HepG2 (cell line): ENCODE data around the gene NPR3. TPM values are rescaled to one million over a fixed set of nuclear protein-coding genes. Genes with fewer than 3 reads are reported as not detected.

ENCODE experiments used
- ATAC-seq: fragments of 200-7000 bp; cut with Tn5 transposase; 3 replicates; pipeline ENCODE4 v1.9.1; 2020; ENCODE audit warnings: mild to moderate bottlenecking, moderate library complexity
- BruUV-seq: library from RNA; stranded (reverse); fragments of 400-500 nt; replicated peaks from 2 replicates; lab custom pipeline; 2021; lab: Mats Ljungman, UMichigan
- CTCF ChIA-PET: fragments of 300-600 bp; formaldehyde crosslinking; extraction: SDS; loops from one replicate; lab custom pipeline; 2021; ENCODE audit warnings: low total read pairs, inconsistent platforms, low intra/inter-chr PET ratio; lab: Yijun Ruan, JAX
- POLR2A ChIA-PET: fragments of 350-600 bp; sonication (Branson Sonifier 250); formaldehyde crosslinking; loops from one replicate; lab custom pipeline; 2020; ENCODE audit warnings: antibody characterized with exemption, inconsistent platforms; lab: Yijun Ruan, JAX
- DNase-seq: peaks from one replicate; pipeline ENCODE4 v3.0.0-alpha.2; 2015; ENCODE audit warnings: low spot score
- FAIRE-seq: peaks from 3 replicates; lab custom pipeline; 2011; peaks lifted over from hg19 to GRCh38; lab: Jason Lieb, UNC
- H2AFZ ChIP-seq: one replicate; pipeline ENCODE4 v1.6.1; 2011; ENCODE audit warnings: low read length, inconsistent platforms
- H3K27ac ChIP-seq: fragments of 300-600 bp; 3 replicates; pipeline ENCODE4 v1.8.0; 2011; ENCODE audit warnings: mixed run types, mild to moderate bottlenecking, mixed read lengths, low read length, inconsistent platforms; ENCODE audit not compliant: insufficient read depth; ENCODE audit errors: extremely low read length
- H3K27me3 ChIP-seq, 2 experiments: fragments of 200-600 bp in 1 of 2; 2 replicates in 1 of 2; 3 replicates in 1 of 2; pipeline versions ENCODE4 v1.6.0 to v1.8.0; 2011; ENCODE audit warnings: low read length in 2 of 2, mild to moderate bottlenecking in 2 of 2, moderate library complexity in 2 of 2, inconsistent platforms in 1 of 2; ENCODE audit not compliant: insufficient read depth in 2 of 2, control insufficient read depth in 1 of 2
- H3K36me3 ChIP-seq, 2 experiments: fragments of 200-600 bp in 1 of 2; replicated peaks in 1 of 2; 2 replicates in 1 of 2; 3 replicates in 1 of 2; pipeline versions ENCODE4 v1.5.1 to v1.8.0; 2011; ENCODE audit warnings: low read length in 2 of 2, inconsistent platforms in 1 of 2; ENCODE audit not compliant: insufficient read depth in 2 of 2, control insufficient read depth in 1 of 2
- H3K4me1 ChIP-seq: 2 replicates; pipeline ENCODE4 v1.5.1; 2012; ENCODE audit warnings: low read length, inconsistent platforms; ENCODE audit not compliant: insufficient read depth
- H3K4me2 ChIP-seq: 2 replicates; pipeline ENCODE4 v1.6.0; 2011; ENCODE audit warnings: low read depth, low read length, inconsistent platforms
- H3K4me3 ChIP-seq, 3 experiments: fragments of 200-600 bp in 1 of 3; sonication (generic), shearing (Covaris generic) in 1 of 3; replicated peaks in 1 of 3; 2 replicates each; pipeline ENCODE4 v1.5.1; 2011 to 2016; ENCODE audit warnings: low read length in 3 of 3, inconsistent platforms in 2 of 3, low read depth in 2 of 3, mild to moderate bottlenecking in 2 of 3, control low read depth in 1 of 3, mixed read lengths in 1 of 3; ENCODE audit not compliant: insufficient read depth in 1 of 3
- H3K79me2 ChIP-seq: one replicate; pipeline ENCODE4 v1.6.1; 2011; ENCODE audit warnings: low read length, inconsistent platforms; ENCODE audit not compliant: insufficient read depth
- H3K9ac ChIP-seq: 2 replicates; pipeline ENCODE4 v1.6.0; 2011; ENCODE audit warnings: mild to moderate bottlenecking, low read depth, low read length, inconsistent platforms; ENCODE audit not compliant: insufficient read depth
- H3K9me3 ChIP-seq: 2 replicates; pipeline ENCODE4 v1.5.1; 2012; ENCODE audit warnings: mild to moderate bottlenecking, low read length
- H4K20me1 ChIP-seq: 2 replicates; pipeline ENCODE4 v1.6.0; 2011; ENCODE audit warnings: inconsistent platforms, mild to moderate bottlenecking, low read length, moderate library complexity; ENCODE audit not compliant: insufficient read depth
- ATF1 ChIP-seq: IDR thresholded peaks from 2 replicates; pipeline ENCODE4 v1.6.1; 2016; ENCODE audit warnings: mild to moderate bottlenecking, control low read depth
- ATF7-NPFF ChIP-seq: sonication (generic); formaldehyde crosslinking; IDR thresholded peaks from 2 replicates; pipeline ENCODE4 v1.8.1; 2023; ENCODE audit warnings: mild to moderate bottlenecking, low read depth, missing genetic modification reagents, moderate library complexity
- CC2D1A ChIP-seq: sonication (generic); formaldehyde crosslinking; IDR thresholded peaks from 2 replicates; pipeline ENCODE4 v1.8.1; 2023; ENCODE audit warnings: mild to moderate bottlenecking, missing genetic modification reagents
- ETS1 ChIP-seq: sonication (generic); formaldehyde crosslinking; IDR thresholded peaks from 2 replicates; pipeline ENCODE4 v1.4.0; 2020; ENCODE audit warnings: missing genetic modification reagents
- GLI4 ChIP-seq: sonication (generic); formaldehyde crosslinking; IDR thresholded peaks from 2 replicates; pipeline ENCODE4 v1.5.1; 2020; ENCODE audit warnings: missing genetic modification reagents, mild to moderate bottlenecking, moderate library complexity, borderline replicate concordance
- GPN1 ChIP-seq: sonication (generic); formaldehyde crosslinking; IDR thresholded peaks from 2 replicates; pipeline ENCODE4 v1.5.1; 2020; ENCODE audit warnings: missing genetic modification reagents, borderline replicate concordance
- KDM1A ChIP-seq: IDR thresholded peaks from 2 replicates; pipeline ENCODE4 v1.6.1; 2016; ENCODE audit warnings: missing compliant biosample characterization
- NCOA2 ChIP-seq: sonication (generic); formaldehyde crosslinking; IDR thresholded peaks from 2 replicates; pipeline ENCODE4 v1.8.0; 2022; ENCODE audit warnings: inconsistent platforms
- REXO4 ChIP-seq: sonication (generic); formaldehyde crosslinking; IDR thresholded peaks from 2 replicates; pipeline ENCODE4 v1.8.0; 2022; ENCODE audit warnings: missing genetic modification reagents, mild to moderate bottlenecking, borderline replicate concordance
- SNAPC2 ChIP-seq: sonication (generic); formaldehyde crosslinking; IDR thresholded peaks from 2 replicates; pipeline ENCODE4 v1.8.1; 2022; ENCODE audit warnings: mild to moderate bottlenecking, missing genetic modification reagents
- SP1 ChIP-seq, 2 experiments: fragments of 450-650 bp in 1 of 2; sonication (generic) in 1 of 2; formaldehyde crosslinking in 1 of 2; IDR thresholded peaks; 2 replicates each; pipeline versions ENCODE4 v1.4.0 to v1.6.1; 2016 to 2020; ENCODE audit warnings: missing genetic modification reagents in 1 of 2
- ZBTB1 ChIP-seq: sonication (generic); formaldehyde crosslinking; IDR thresholded peaks from 2 replicates; pipeline ENCODE4 v1.4.0; 2020; ENCODE audit warnings: missing genetic modification reagents, borderline replicate concordance
- ZNF24 ChIP-seq: fragments of 450-650 bp; IDR thresholded peaks from 2 replicates; pipeline ENCODE4 v1.6.1; 2017; ENCODE audit warnings: antibody characterized with exemption, mild to moderate bottlenecking
- ZNF614 ChIP-seq: IDR thresholded peaks from 2 replicates; pipeline ENCODE4 v1.6.1; 2018; ENCODE audit warnings: missing biosample characterization, missing genetic modification reagents, inconsistent platforms, borderline replicate concordance
- ZNF652 ChIP-seq: IDR thresholded peaks from 2 replicates; pipeline ENCODE4 v1.6.1; 2016; ENCODE audit warnings: low read depth, borderline replicate concordance
- ZNF780A ChIP-seq: sonication (generic); formaldehyde crosslinking; IDR thresholded peaks from 2 replicates; pipeline ENCODE4 v1.8.0; 2022; ENCODE audit warnings: mild to moderate bottlenecking, missing genetic modification reagents, moderate library complexity
- WGBS: methylation state at CpG from one replicate; pipeline ENCODE4 v1.1.6; 2017; ENCODE audit warnings: low lambda C conversion rate; 5-methylcytosine and 5-hydroxymethylcytosine counted together
- in situ Hi-C: cut with HindIII; loops from 2 replicates; pipeline ENCODE4 v1.10.0; 2017; ENCODE audit warnings: low pct_unique_long_range_greater_than_20kb; ENCODE audit not compliant: extremely low pct_ligation_motif_present
- intact Hi-C: fragments of 100-400 bp; cut with micrococcal nuclease; formaldehyde crosslinking; loops from one replicate; pipeline ENCODE4 v1.10.0; 2022; ENCODE audit not compliant: unreplicated experiment
- polyA plus RNA-seq, 8 experiments: library from polyadenylated mRNA; depleted of rRNA in 3 of 8; stranded (reverse) in 7 of 8; unstranded in 1 of 8; fragments of >200 nt; fragmentation: Illumina TruSeq in 4 of 8; extraction: Trizol in 4 of 8; gene quantifications; 2 replicates each; pipeline versions ENCODE4 v1.2.1 to v1.2.3, GENCODE V29; 2011 to 2016; ENCODE audit warnings: low read depth in 4 of 8, missing spikeins in 1 of 8, mixed read lengths in 1 of 8; ENCODE audit not compliant: insufficient read depth in 1 of 8
- total RNA-seq, 5 experiments: library from RNA; depleted of rRNA; stranded (reverse); fragments of >200 nt; fragmentation: Illumina TruSeq; extraction: Trizol; gene quantifications; 2 replicates each; pipeline ENCODE4 v1.2.3, GENCODE V29; 2016; ENCODE audit warnings: low read depth in 1 of 5
- TF ChIP-seq, protein P1 (sequence below): sonication (generic); formaldehyde crosslinking; IDR thresholded peaks from 2 replicates; pipeline ENCODE4 v1.4.0; 2020; ENCODE audit warnings: low read depth, mild to moderate bottlenecking, missing genetic modification reagents
- TF ChIP-seq, protein P2 (sequence below), 2 experiments: sonication (generic) in 1 of 2; formaldehyde crosslinking in 1 of 2; IDR thresholded peaks; 2 replicates each; pipeline versions ENCODE4 v1.5.1 to v1.6.1; 2011 to 2020; ENCODE audit warnings: borderline replicate concordance in 1 of 2, low read depth in 1 of 2, low read length in 1 of 2, mild to moderate bottlenecking in 1 of 2, missing genetic modification reagents in 1 of 2, moderate library complexity in 1 of 2

NPR3 gene
- total and polyA plus RNA-seq, 2 of the 13 experiments (the other 11 are each of a cell fraction or from before 2014, with no cell fraction given) = 0.01 TPM; not detected in 1

- Histone ChIP-seq H3K4me1 (peaks cover 26% of the 10 kb centered on the region), H3K27me3 (no peaks in the 10 kb centered on the region; a peak in 1 of 5 replicates), H4K20me1 (no peaks in the 10 kb centered on the region), H3K9me3 (no peaks in the 10 kb centered on the region), H3K27ac (no peak overlapping the region), H2AFZ (no peak overlapping the region), H3K4me2 (no peak overlapping the region), H3K79me2 (no peaks in the 10 kb centered on the region), H3K9ac (no peak overlapping the region), H3K36me3 (no peaks in the 10 kb centered on the region), H3K4me3 (no peak overlapping the region)
- CTCF ChIA-PET = no interaction called here
- intact Hi-C loops = no loop called here
- TF ChIP-seq GPN1 (no peak), ZBTB1 (no peak), ETS1 (CRISPR knock-in tag) (no peak), SP1 (IDR thresholded peaks at IDR 0.05) (no peak), SP1 (CRISPR knock-in tag; IDR thresholded peaks at IDR 0.05) (no peak), GLI4 (CRISPR knock-in tag) (no peak), REXO4 (CRISPR knock-in tag) (no peak), NCOA2 (CRISPR knock-in tag) (no peak), CC2D1A (CRISPR knock-in tag) (no peak), KDM1A (CRISPR knock-in tag) (no peak), ZNF614 (CRISPR knock-in tag) (no peak), SNAPC2 (CRISPR knock-in tag) (no peak), ZNF24 (no peak), ATF1 (CRISPR knock-in tag) (no peak), ZNF780A (CRISPR knock-in tag) (no peak), ATF7-NPFF (CRISPR knock-in tag) (no peak), ZNF652 (CRISPR knock-in tag) (no peak)
- TF ChIP-seq, protein P1, sequence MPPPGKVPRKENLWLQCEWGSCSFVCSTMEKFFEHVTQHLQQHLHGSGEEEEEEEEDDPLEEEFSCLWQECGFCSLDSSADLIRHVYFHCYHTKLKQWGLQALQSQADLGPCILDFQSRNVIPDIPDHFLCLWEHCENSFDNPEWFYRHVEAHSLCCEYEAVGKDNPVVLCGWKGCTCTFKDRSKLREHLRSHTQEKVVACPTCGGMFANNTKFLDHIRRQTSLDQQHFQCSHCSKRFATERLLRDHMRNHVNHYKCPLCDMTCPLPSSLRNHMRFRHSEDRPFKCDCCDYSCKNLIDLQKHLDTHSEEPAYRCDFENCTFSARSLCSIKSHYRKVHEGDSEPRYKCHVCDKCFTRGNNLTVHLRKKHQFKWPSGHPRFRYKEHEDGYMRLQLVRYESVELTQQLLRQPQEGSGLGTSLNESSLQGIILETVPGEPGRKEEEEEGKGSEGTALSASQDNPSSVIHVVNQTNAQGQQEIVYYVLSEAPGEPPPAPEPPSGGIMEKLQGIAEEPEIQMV (CRISPR knock-in tag) = no peak
- TF ChIP-seq, protein P2, sequence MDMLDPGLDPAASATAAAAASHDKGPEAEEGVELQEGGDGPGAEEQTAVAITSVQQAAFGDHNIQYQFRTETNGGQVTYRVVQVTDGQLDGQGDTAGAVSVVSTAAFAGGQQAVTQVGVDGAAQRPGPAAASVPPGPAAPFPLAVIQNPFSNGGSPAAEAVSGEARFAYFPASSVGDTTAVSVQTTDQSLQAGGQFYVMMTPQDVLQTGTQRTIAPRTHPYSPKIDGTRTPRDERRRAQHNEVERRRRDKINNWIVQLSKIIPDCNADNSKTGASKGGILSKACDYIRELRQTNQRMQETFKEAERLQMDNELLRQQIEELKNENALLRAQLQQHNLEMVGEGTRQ (IDR thresholded peaks at IDR 0.05; ENCODE audit: low read depth, low read length) = no peak
- TF ChIP-seq, protein P2 (CRISPR knock-in tag; IDR thresholded peaks at IDR 0.05; ENCODE audit: borderline replicate concordance) = no peak
- FAIRE-seq (no peak), ATAC-seq (no peak), DNase-seq (no peak)
- BruUV-seq = no TSS peak
- 55% methylated on average over 10 of the region's 10 CpGs for WGBS
- POLR2A ChIA-PET = no interaction called here
- in situ Hi-C loops = no loop called here
Observed at GRCh38 chr5:32780508-32780919, 69.4 kb downstream of the NPR3 start.
